Brain pericyte (primary cell): Measurements from ENCODE around the gene CEMP1.

Experiments used
- DNase-seq: peaks from one replicate; pipeline ENCODE4 v3.0.0-alpha.2; 2012; ENCODE audit warnings: low read depth, low spot score

CEMP1 gene

GRCh38 chr16:2501946-2502895, 29.0 kb downstream of the CEMP1 start:
- no peak for DNase-seq

- DNase-seq = peak; percentile 61
These were observed 30.1 kb downstream of the CEMP1 start for GRCh38 chr16:2500918-2501750.

GRCh38 chr16:2500430-2500917, 30.7 kb downstream of the CEMP1 start:
- no peak for DNase-seq

- DNase-seq = no peak
These were observed 31.2 kb downstream of the CEMP1 start for GRCh38 chr16:2499890-2500429.

- DNase-seq = no peak
These were observed 31.8 kb downstream of the CEMP1 start for GRCh38 chr16:2499454-2499853.

- DNase-seq = no peak
These were observed 32.5 kb downstream of the CEMP1 start for GRCh38 chr16:2498531-2499253.

GRCh38 chr16:2497695-2498484, 33.3 kb downstream of the CEMP1 start:
- DNase-seq = no peak

- DNase-seq = no peak
These were observed 34.0 kb downstream of the CEMP1 start for GRCh38 chr16:2497116-2497630.

- DNase-seq = no peak
These were observed 34.7 kb downstream of the CEMP1 start for GRCh38 chr16:2496223-2497115.

- no peak for DNase-seq
These were observed 36.2 kb downstream of the CEMP1 start for GRCh38 chr16:2495041-2495440.

- DNase-seq = no peak
These were observed 36.6 kb downstream of the CEMP1 start for GRCh38 chr16:2494616-2495015.

GRCh38 chr16:2493605-2494004, 37.6 kb downstream of the CEMP1 start:
- DNase-seq = no peak

- DNase-seq = no peak
These were observed 38.9 kb downstream of the CEMP1 start for GRCh38 chr16:2492292-2492691.

GRCh38 chr16:2490190-2491105, 40.8 kb downstream of the CEMP1 start:
- DNase-seq = no peak

GRCh38 chr16:2489581-2489980, 41.6 kb downstream of the CEMP1 start:
- no peak for DNase-seq

- no peak for DNase-seq
These were observed 43.2 kb downstream of the CEMP1 start for GRCh38 chr16:2487903-2488531.

GRCh38 chr16:2487517-2487842, 43.7 kb downstream of the CEMP1 start:
- DNase-seq = no peak
